NCI-H748 (cell line): ENCODE data around the gene BCAS3.
"Not testable (repeated sequence)": the region's sequence is repeated elsewhere in the genome, so short reads cannot be mapped to it uniquely, and the experiment has no call there.

Experiments used
- DNase-seq: peaks from one replicate; lab custom pipeline; 2025; ENCODE audit not compliant: unreplicated experiment; lab: John Stamatoyannopoulos, UW

Gene BCAS3

GRCh38 chr17:60923000-60923399, 245.3 kb downstream of the BCAS3 start:
- DNase-seq: no peak

DNA sequence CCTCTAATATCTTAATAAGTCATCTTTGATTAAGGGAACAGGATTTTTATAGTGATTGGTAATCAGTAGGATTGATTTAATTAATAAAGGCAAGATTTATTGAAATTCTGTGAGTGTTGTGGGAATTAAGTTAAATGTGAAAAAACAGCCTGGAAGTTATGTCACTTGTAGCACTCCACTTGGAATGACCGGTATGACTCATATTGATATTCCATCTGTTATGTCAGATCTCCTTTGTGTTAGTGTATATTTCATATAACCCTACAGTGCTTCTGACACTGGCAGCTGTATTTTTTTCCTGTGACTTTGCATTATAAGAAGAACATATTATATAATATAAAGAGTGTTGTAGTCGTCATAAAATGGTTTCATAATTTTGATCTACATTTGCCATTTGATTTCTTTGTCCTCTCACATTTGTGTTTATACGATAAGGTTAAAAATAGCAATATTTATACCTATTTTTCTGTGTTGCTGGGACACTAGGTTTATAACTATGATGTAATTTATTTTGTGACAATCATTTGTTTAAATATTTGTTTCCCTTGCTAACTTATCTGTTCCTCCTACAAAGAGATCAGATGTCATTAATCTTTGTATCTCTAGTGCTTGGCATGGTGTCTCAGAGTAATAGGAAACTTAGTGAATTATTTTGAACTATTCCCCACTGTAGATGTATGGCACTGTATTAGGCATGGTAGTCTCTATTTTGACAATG, 249.0 kb downstream of the BCAS3 start:
- DNase-seq: no peak

DNA sequence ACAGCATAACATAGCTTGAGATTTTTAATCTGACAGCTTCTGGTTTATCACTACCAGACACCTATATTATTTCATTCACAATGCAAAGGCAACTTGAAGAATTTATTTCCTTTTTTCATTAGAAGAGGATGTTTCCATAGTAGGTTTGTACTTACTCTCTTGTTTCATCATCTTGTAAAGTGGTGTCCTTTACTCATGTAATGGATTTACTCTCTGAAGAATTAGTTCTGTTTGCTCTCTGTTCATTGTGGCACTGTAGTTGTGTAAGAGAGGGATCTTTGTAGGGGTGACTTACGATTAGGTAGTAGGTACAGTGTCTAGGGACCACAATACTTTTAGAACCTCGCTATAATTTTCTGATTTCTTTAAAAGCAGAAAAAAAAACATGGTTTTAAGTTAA, 256.1 kb downstream of the BCAS3 start:
- no peak for DNase-seq

GRCh38 chr17:60934723-60935122, 257.1 kb downstream of the BCAS3 start:
- no peak for DNase-seq

DNA sequence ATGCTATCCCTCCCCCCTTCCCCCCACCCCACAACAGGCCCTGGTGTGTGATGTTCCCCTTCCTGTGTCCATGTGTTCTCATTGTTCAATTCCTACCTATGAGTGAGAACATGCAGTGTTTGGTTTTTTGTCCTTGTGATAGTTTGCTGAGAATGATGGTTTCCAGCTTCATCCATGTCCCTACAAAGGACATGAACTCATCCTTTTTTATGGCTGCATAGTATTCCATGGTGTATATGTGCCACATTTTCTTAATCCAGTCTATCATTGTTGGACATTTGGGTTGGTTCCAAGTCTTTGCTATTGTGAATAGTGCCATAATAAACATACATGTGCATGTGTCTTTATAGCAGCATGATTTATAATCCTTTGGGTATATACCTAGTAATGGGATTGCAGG, 258.3 kb downstream of the BCAS3 start:
- DNase-seq: not testable (repeated sequence)

DNA sequence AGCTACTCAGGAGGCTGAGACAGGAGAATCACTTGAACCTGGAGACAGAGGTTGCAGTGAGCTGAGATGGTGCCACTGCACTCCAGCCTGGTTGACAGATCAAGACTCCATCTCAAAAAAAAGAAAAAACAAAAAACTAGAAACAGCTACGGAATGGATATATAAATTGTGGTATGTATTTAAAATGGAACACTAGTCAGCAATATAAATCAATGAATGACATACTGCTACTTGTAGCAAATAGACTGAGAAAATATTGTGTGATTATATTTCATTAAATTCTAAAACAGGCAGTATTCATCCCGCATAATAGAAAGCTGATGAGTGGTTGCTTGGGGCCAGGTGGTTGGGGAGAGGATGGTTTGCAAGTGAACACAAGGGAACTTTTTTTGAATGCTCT, 261.7 kb downstream of the BCAS3 start:
- DNase-seq: no peak

GRCh38 chr17:60941028-60941427, 263.4 kb downstream of the BCAS3 start:
- DNase-seq: no peak

DNA sequence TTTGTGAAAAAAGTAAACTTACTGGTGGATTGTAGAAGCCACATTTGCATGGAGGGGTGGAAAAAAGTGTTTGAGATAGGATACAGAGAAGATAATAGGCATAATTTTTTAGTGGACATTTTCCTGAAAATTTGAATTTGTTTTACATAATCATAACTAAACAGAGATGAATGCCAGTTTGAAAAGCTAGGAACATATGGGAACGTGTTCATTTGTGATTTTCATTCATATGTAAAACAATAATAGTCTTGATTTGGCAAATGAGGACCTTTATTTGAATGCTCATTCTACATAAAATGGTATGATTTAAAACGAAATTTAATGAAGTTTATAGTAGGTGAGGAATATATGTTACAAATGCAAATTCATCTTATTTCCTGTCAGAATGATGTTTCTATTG, 263.9 kb downstream of the BCAS3 start:
- no peak for DNase-seq

GRCh38 chr17:60944751-60945150, 267.1 kb downstream of the BCAS3 start:
- no peak for DNase-seq

DNA sequence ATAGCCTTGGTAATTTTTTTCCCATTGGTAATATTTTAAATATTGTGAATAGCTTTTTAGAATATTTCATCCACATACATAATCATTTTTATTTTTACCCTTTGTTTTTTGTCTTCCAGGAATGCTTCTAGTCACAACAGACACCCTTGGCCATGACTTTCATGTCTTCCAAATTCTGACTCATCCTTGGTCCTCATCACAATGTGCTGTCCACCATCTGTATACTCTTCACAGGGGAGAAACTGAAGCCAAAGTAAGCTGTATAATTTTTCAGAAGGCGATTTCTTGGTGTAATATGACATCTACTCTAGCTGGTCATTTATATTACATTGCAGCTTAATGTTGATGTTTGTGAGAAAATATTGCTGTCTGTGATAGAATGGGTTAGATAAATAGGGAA, 269.4 kb downstream of the BCAS3 start:
- no peak for DNase-seq

GRCh38 chr17:60947543-60947942, 269.9 kb downstream of the BCAS3 start:
- DNase-seq: no peak

DNA sequence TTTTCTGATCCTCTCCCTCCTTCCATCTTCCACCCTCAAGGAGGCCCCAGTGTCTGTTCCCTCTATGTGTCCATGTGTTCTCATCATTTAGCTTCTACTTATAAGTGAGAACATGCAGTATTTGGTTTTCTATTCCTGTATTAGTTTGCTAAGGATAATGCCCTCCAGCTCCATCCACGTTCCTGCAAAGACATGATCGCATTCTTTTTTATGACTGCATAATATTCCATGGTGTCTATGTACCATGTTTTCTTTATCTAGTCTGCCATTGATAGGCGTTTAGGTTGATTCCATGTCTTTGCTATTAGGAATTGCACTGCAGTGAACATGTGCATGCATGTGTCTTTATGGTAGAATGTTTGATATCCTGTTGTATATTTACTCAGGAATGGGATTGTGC, 275.1 kb downstream of the BCAS3 start:
- DNase-seq: no peak

- no peak for DNase-seq
These were observed 281.4 kb downstream of the BCAS3 start for GRCh38 chr17:60959011-60959410.

- DNase-seq: no peak
These were observed 282.0 kb downstream of the BCAS3 start for GRCh38 chr17:60959696-60960095.

DNA sequence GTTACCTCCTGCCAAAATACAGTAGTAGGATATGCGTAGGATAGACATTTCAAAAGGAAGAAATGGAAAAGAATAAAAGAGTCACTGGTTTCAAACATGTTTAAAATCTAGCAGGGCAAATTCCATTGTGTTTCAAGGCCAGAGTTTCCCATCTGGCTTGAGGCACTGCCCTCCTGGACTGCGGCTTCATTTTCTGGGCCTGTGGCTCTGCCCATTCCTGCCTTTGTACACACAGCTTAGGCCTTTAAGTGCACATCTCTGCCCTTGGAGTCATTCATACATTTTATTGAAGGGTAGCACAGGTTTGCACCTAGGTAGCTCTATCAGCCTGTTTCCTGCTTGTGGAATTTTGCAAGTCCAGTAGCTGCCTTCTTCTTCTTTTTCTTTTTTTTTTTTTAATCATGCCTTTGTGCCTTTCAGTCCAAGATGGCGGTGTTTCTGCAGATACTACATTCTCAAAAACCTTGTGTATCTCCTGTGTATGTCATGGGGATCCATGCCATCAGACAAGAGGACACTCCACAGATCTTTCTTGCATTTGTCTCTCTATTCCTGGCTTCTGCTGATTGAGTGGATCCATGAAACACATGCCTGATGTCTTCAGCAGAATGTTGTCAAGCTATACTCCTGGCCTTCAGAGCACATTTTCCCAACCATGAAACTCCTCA, 282.9 kb downstream of the BCAS3 start:
- no peak for DNase-seq

DNA sequence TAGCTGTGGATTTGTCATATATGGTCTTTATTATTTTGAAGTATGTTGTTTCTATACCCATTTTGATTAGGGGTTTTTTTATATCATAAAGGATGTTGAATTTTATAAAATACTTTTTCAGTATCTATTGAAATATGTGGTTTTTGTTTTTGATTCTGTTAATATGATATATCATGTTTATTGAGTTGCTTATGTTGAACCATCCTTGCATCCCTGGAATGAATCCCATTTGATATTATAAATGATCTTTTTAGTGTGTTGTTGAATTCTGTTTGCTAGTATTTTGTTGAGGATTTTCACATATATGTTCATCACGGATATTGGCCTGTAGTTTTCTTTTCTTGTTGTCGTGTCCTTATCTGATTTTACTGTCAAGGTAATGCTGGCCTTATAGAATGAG, 286.5 kb downstream of the BCAS3 start:
- no peak for DNase-seq

- no peak for DNase-seq
These were observed 290.6 kb downstream of the BCAS3 start for GRCh38 chr17:60968266-60968665.

- no peak for DNase-seq
These were observed 291.9 kb downstream of the BCAS3 start for GRCh38 chr17:60969500-60970037.

DNA sequence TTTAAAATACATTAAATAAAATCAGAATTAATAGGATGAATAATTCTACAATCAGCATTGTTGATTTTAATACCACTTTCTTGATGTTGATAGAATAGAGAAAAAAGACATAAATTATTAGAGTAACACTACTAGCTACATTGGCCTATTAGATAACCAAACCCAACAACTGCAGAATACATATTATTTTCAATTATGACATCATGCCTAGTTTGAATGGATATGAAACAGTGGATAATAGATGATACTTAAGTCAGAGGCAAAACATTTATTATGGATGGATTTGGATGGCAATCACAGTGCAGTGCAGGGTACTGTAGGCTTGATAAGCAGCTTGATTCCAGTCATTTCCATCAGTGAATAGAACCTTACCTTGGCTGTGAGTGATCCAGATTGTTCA, 293.1 kb downstream of the BCAS3 start:
- no peak for DNase-seq

GRCh38 chr17:60971515-60972369, 294.1 kb downstream of the BCAS3 start:
- peak; percentile 48 for DNase-seq

GRCh38 chr17:60976861-60977260, 299.2 kb downstream of the BCAS3 start:
- DNase-seq: not testable (repeated sequence)

- DNase-seq: no peak
These were observed 311.7 kb downstream of the BCAS3 start for GRCh38 chr17:60989379-60989778.
